ENCODE measurements around the gene SPEG.

DNA sequence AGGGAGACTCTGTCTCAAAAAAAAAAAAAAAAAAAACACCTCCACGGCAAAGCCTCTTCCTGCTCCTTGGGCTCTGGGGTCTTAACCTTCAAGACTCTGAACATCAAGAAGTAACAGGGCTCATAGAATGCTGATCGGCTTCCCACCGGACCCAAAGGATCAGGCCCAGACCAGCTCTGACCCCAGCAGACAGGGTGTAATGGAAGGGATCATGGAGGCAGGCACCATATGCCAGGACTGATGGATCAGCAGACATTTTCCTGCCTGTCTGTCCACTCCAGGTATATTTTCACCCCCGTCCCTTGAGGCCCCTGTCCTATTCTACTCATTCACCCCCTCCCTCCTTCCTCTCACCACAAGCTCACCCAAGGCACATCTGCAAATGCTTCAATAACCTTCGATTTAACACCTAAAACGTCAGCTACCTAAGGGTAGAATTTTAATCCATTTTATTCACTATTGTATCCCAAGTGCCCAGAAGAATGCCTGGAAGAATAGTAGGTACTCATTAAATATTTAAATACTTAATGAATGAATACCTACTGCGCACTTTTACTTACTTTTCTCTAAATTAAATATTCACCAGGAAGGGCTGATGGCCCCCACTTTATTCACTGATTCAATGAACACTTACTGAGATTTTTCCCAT, 4.6 kb upstream of the SPEG start:
- TF ChIP-seq, protein P1, sequence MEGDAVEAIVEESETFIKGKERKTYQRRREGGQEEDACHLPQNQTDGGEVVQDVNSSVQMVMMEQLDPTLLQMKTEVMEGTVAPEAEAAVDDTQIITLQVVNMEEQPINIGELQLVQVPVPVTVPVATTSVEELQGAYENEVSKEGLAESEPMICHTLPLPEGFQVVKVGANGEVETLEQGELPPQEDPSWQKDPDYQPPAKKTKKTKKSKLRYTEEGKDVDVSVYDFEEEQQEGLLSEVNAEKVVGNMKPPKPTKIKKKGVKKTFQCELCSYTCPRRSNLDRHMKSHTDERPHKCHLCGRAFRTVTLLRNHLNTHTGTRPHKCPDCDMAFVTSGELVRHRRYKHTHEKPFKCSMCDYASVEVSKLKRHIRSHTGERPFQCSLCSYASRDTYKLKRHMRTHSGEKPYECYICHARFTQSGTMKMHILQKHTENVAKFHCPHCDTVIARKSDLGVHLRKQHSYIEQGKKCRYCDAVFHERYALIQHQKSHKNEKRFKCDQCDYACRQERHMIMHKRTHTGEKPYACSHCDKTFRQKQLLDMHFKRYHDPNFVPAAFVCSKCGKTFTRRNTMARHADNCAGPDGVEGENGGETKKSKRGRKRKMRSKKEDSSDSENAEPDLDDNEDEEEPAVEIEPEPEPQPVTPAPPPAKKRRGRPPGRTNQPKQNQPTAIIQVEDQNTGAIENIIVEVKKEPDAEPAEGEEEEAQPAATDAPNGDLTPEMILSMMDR (IDR thresholded peaks at IDR 0.05 in 2 of 3, conservative IDR thresholded peaks at IDR 0.05 in 1 of 3; ENCODE audit: borderline replicate concordance in 1 of 3, insufficient read depth in 1 of 3, low read depth in 2 of 3, low read length in 2 of 3) = no peak
- TF ChIP-seq POLR2AphosphoS5 (IDR thresholded peaks at IDR 0.05; ENCODE audit: low read depth, low read length) (no peak), POLR2A (IDR thresholded peaks at IDR 0.05; ENCODE audit: borderline replicate concordance, extremely low read depth, insufficient read depth, insufficient read length) (no peak), EZH2 (IDR thresholded peaks at IDR 0.05) (no peak), YY1 (IDR thresholded peaks at IDR 0.05; ENCODE audit: extremely low read depth, insufficient replicate concordance, low read depth, low read length) (no peak), EZH2phosphoT487 (IDR thresholded peaks at IDR 0.05; ENCODE audit: borderline replicate concordance) (no peak), ZNF274 (IDR thresholded peaks at IDR 0.05; ENCODE audit: low read depth, low read length) (no peak), RAD21 (IDR thresholded peaks at IDR 0.05; ENCODE audit: low read depth) (no peak), ELF1 (IDR thresholded peaks at IDR 0.05; ENCODE audit: borderline replicate concordance, low read depth) (no peak)
- TF ChIP-seq, protein P2, sequence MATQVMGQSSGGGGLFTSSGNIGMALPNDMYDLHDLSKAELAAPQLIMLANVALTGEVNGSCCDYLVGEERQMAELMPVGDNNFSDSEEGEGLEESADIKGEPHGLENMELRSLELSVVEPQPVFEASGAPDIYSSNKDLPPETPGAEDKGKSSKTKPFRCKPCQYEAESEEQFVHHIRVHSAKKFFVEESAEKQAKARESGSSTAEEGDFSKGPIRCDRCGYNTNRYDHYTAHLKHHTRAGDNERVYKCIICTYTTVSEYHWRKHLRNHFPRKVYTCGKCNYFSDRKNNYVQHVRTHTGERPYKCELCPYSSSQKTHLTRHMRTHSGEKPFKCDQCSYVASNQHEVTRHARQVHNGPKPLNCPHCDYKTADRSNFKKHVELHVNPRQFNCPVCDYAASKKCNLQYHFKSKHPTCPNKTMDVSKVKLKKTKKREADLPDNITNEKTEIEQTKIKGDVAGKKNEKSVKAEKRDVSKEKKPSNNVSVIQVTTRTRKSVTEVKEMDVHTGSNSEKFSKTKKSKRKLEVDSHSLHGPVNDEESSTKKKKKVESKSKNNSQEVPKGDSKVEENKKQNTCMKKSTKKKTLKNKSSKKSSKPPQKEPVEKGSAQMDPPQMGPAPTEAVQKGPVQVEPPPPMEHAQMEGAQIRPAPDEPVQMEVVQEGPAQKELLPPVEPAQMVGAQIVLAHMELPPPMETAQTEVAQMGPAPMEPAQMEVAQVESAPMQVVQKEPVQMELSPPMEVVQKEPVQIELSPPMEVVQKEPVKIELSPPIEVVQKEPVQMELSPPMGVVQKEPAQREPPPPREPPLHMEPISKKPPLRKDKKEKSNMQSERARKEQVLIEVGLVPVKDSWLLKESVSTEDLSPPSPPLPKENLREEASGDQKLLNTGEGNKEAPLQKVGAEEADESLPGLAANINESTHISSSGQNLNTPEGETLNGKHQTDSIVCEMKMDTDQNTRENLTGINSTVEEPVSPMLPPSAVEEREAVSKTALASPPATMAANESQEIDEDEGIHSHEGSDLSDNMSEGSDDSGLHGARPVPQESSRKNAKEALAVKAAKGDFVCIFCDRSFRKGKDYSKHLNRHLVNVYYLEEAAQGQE (IDR thresholded peaks at IDR 0.05; ENCODE audit: low read depth) = no peak
- TF ChIP-seq, protein P3, sequence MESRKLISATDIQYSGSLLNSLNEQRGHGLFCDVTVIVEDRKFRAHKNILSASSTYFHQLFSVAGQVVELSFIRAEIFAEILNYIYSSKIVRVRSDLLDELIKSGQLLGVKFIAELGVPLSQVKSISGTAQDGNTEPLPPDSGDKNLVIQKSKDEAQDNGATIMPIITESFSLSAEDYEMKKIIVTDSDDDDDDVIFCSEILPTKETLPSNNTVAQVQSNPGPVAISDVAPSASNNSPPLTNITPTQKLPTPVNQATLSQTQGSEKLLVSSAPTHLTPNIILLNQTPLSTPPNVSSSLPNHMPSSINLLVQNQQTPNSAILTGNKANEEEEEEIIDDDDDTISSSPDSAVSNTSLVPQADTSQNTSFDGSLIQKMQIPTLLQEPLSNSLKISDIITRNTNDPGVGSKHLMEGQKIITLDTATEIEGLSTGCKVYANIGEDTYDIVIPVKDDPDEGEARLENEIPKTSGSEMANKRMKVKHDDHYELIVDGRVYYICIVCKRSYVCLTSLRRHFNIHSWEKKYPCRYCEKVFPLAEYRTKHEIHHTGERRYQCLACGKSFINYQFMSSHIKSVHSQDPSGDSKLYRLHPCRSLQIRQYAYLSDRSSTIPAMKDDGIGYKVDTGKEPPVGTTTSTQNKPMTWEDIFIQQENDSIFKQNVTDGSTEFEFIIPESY (IDR thresholded peaks at IDR 0.05; ENCODE audit: extremely low read depth, insufficient replicate concordance, low read length) = no peak
- TF ChIP-seq, protein P4, sequence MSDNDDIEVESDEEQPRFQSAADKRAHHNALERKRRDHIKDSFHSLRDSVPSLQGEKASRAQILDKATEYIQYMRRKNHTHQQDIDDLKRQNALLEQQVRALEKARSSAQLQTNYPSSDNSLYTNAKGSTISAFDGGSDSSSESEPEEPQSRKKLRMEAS (IDR thresholded peaks at IDR 0.05) = no peak
